Endothelial cell of umbilical vein (primary cell): ENCODE results near the gene CCDC40. TPM values are rescaled to one million over a fixed set of nuclear protein-coding genes. Genes with fewer than 3 reads are reported as not detected.

Experiments
- BruUV-seq: library from RNA; stranded (reverse); fragments of 400-500 nt; replicated peaks from 2 replicates; lab custom pipeline; 2021; lab: Mats Ljungman, UMichigan
- CTCF ChIA-PET: fragments of 300-600, 350-600 bp; sonication (Branson Sonifier 250); formaldehyde crosslinking; loops from one replicate; lab custom pipeline; 2021; ENCODE audit warnings: antibody characterized with exemption, inconsistent platforms; lab: Charles Lee
- POLR2A ChIA-PET: fragments of 300-600, 350-600 bp; sonication (Branson Sonifier 250); formaldehyde crosslinking; loops from one replicate; lab custom pipeline; 2021; ENCODE audit warnings: antibody characterized with exemption, inconsistent platforms; lab: Charles Lee
- DNase-seq: peaks from one replicate; pipeline ENCODE4 v3.0.0-alpha.2; 2011; ENCODE audit warnings: low read depth, low spot score
- FAIRE-seq: peaks from 2 replicates; lab custom pipeline; 2011; peaks lifted over from hg19 to GRCh38; lab: Jason Lieb, UNC
- H2AFZ ChIP-seq: 2 replicates; pipeline ENCODE4 v1.6.0; 2012; ENCODE audit warnings: low read depth, low read length, control low read depth, inconsistent platforms
- H3K27ac ChIP-seq: 2 replicates; pipeline ENCODE4 v1.5.1; 2011; ENCODE audit warnings: low read depth, mild to moderate bottlenecking, control low read depth, low read length, moderate library complexity; ENCODE audit not compliant: insufficient read depth
- H3K27me3 ChIP-seq, 2 experiments: 2 replicates each; pipeline versions ENCODE4 v1.6.0 to v1.6.1; 2011; ENCODE audit warnings: low read length in 2 of 2, mixed read lengths in 1 of 2; ENCODE audit not compliant: control insufficient read depth in 2 of 2, insufficient read depth in 2 of 2
- H3K36me3 ChIP-seq, 2 experiments: 2 replicates in 1 of 2; 3 replicates in 1 of 2; pipeline ENCODE4 v1.5.1; 2011; ENCODE audit warnings: low read length in 2 of 2, mild to moderate bottlenecking in 1 of 2, moderate library complexity in 1 of 2; ENCODE audit not compliant: control insufficient read depth in 2 of 2, insufficient read depth in 2 of 2; ENCODE audit errors: extremely low read depth in 1 of 2
- H3K4me1 ChIP-seq: 3 replicates; pipeline ENCODE4 v1.5.1; 2011; ENCODE audit warnings: mild to moderate bottlenecking, low read length; ENCODE audit not compliant: control insufficient read depth, insufficient read depth; ENCODE audit errors: extremely low read depth
- H3K4me2 ChIP-seq: 2 replicates; pipeline ENCODE4 v1.6.1; 2011; ENCODE audit warnings: low read length, control low read depth, mixed read lengths; ENCODE audit not compliant: insufficient read depth
- H3K4me3 ChIP-seq, 3 experiments: fragments of 200-600 bp in 1 of 3; sonication (generic), shearing (Covaris generic) in 1 of 3; replicated peaks in 1 of 3; 2 replicates each; pipeline ENCODE4 v1.5.1; 2011 to 2016; ENCODE audit warnings: control low read depth in 3 of 3, low read length in 3 of 3, mild to moderate bottlenecking in 2 of 3, inconsistent platforms in 1 of 3, low read depth in 1 of 3, moderate library complexity in 1 of 3; ENCODE audit not compliant: insufficient read depth in 1 of 3
- H3K79me2 ChIP-seq: 2 replicates; pipeline ENCODE4 v1.6.0; 2012; ENCODE audit warnings: low read length, inconsistent platforms; ENCODE audit not compliant: control insufficient read depth, insufficient read depth
- H3K9ac ChIP-seq: replicated peaks from 2 replicates; pipeline ENCODE3; 2011; ENCODE audit warnings: low read length, control low read depth; ENCODE audit not compliant: insufficient read depth; ENCODE audit errors: extremely low read depth
- H3K9me1 ChIP-seq: replicated peaks from 3 replicates; pipeline ENCODE4 v1.6.0; 2011; ENCODE audit warnings: mild to moderate bottlenecking, low read length; ENCODE audit not compliant: control insufficient read depth, insufficient read depth; ENCODE audit errors: extremely low read depth
- H3K9me3 ChIP-seq: replicated peaks from 2 replicates; pipeline ENCODE4 v1.5.1; 2012; ENCODE audit warnings: low read length, inconsistent platforms; ENCODE audit not compliant: control insufficient read depth, insufficient read depth
- H4K20me1 ChIP-seq: replicated peaks from 2 replicates; pipeline ENCODE3; 2011; ENCODE audit warnings: mild to moderate bottlenecking, low read length; ENCODE audit not compliant: control insufficient read depth, insufficient read depth; ENCODE audit errors: extremely low read depth
- EZH2 ChIP-seq: IDR thresholded peaks from 2 replicates; pipeline ENCODE4 v1.6.1; 2012; ENCODE audit warnings: borderline replicate concordance, low read depth, mild to moderate bottlenecking, moderate library complexity, low read length, inconsistent platforms; ENCODE audit not compliant: severe bottlenecking
- FOS ChIP-seq: IDR thresholded peaks from 2 replicates; pipeline ENCODE4 v1.6.1; 2011; ENCODE audit warnings: mild to moderate bottlenecking, low read length, moderate library complexity, borderline replicate concordance; ENCODE audit not compliant: insufficient read depth
- GATA2 ChIP-seq: IDR thresholded peaks from 2 replicates; pipeline ENCODE4 v1.7.0; 2011; ENCODE audit warnings: low read depth, mild to moderate bottlenecking, moderate library complexity, mixed read lengths, low read length; ENCODE audit not compliant: insufficient read length, insufficient read depth
- JUN ChIP-seq: IDR thresholded peaks from 2 replicates; pipeline ENCODE4 v1.6.1; 2011; ENCODE audit warnings: borderline replicate concordance, low read depth; ENCODE audit not compliant: insufficient read length, insufficient read depth
- MYC ChIP-seq: IDR thresholded peaks from one replicate; pipeline ENCODE4 v1.6.1; 2011; ENCODE audit warnings: mild to moderate bottlenecking, low read depth, low read length
- POLR2A ChIP-seq: IDR thresholded peaks from 2 replicates; pipeline ENCODE4 v1.6.1; 2012; ENCODE audit warnings: low read depth, mild to moderate bottlenecking, control low read depth, low read length
- POLR2AphosphoS5 ChIP-seq: IDR thresholded peaks from 2 replicates; pipeline ENCODE4 v1.6.1; 2012; ENCODE audit warnings: low read depth, mild to moderate bottlenecking, control low read depth, low read length, moderate library complexity; ENCODE audit not compliant: insufficient read depth
- dilution Hi-C: fragments of 300-500 bp; cut with MboI; formaldehyde crosslinking; loops from one replicate; pipeline ENCODE4 v1.15.0; 2019; ENCODE audit warnings: low sequenced_read_pairs; ENCODE audit not compliant: extremely low pct_ligation_motif_present
- intact Hi-C: fragments of 100-400 bp; cut with micrococcal nuclease; formaldehyde crosslinking; loops from one replicate; pipeline ENCODE4 v1.10.0; 2022
- polyA plus RNA-seq, 4 experiments: library from polyadenylated mRNA; depleted of rRNA in 3 of 4; stranded (reverse) in 3 of 4; unstranded in 1 of 4; fragments of >200 nt; gene quantifications; 2 replicates each; pipeline versions ENCODE4 v1.2.1 to v1.2.3, GENCODE V29; 2011 to 2012; ENCODE audit warnings: missing spikeins in 1 of 4
- total RNA-seq: library from RNA; stranded (reverse); gene quantifications from 2 replicates; pipeline ENCODE4 v1.2.3, GENCODE V29; 2021
- TF ChIP-seq, protein P1 (sequence below): IDR thresholded peaks from 2 replicates; pipeline ENCODE4 v1.6.1; 2011; ENCODE audit not compliant: insufficient read depth, insufficient read length
- TF ChIP-seq, protein P2 (sequence below), 2 donors: IDR thresholded peaks; 1 replicate in 1 of 2; 2 replicates in 1 of 2; pipeline ENCODE4 v1.5.1; 2011; ENCODE audit warnings: low read length in 2 of 2, mild to moderate bottlenecking in 2 of 2, moderate library complexity in 2 of 2, control low read depth in 1 of 2, inconsistent platforms in 1 of 2, low read depth in 1 of 2; ENCODE audit not compliant: insufficient read depth in 1 of 2; ENCODE audit errors: extremely low read depth in 1 of 2

The CCDC40 gene
- total and polyA plus RNA-seq, 2 donors (not counting 3 experiments of a cell fraction or from before 2014, with no cell fraction given): 1.4 to 5.5 TPM

DNA sequence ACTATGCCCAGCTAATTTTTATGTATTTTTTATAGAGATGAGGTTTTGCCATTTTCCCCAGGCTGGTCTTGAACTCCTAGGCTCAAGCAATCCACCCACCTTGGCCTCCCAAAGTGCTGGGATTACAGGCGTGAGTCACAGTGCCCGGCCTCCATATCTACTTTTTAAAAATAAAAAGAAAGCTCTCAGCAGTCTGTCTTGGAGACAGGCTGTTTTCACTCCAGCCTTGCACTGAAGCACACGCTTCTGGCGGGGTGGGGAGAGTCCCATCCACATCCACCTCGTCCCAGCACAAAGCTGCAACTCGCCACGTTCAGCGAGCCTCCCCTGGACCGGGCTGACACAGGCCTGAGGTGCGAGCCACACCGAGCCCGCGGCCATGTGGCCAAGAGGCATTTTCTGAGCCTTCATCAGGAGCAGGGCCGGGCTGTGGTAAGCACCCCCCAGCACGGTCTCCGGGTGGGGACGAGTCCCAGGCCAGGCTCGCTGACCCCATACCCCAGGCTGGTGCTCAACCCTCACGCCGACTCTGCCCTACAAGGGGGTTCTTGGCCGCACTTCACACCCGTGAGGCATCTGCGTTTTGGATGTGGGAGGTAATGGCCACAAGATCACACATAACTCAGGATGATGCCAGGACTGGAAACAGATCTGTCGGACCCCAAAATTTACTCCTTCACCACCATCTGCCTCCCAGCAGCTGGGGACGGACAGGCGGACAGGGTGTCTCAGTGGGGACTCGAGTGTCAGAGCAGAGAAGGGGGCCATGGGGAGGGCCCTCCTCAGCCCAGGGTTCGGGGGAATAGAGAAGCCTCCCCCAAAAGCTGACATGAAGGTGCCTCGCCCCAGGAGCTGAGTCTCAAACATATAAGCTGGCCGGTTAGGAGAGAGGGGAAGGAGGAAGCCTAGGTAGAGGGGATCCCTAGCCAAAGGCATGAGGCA, 29.4 kb upstream of the CCDC40 start:
- H2AFZ ChIP-seq: no peak overlapping the region
- TF ChIP-seq EZH2: no peak
- TF ChIP-seq POLR2A: no peak
- no peak for TF ChIP-seq FOS
- no peak for TF ChIP-seq GATA2
- TF ChIP-seq, protein P1, sequence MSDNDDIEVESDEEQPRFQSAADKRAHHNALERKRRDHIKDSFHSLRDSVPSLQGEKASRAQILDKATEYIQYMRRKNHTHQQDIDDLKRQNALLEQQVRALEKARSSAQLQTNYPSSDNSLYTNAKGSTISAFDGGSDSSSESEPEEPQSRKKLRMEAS: no peak
- no peak for TF ChIP-seq MYC
- TF ChIP-seq, protein P2, sequence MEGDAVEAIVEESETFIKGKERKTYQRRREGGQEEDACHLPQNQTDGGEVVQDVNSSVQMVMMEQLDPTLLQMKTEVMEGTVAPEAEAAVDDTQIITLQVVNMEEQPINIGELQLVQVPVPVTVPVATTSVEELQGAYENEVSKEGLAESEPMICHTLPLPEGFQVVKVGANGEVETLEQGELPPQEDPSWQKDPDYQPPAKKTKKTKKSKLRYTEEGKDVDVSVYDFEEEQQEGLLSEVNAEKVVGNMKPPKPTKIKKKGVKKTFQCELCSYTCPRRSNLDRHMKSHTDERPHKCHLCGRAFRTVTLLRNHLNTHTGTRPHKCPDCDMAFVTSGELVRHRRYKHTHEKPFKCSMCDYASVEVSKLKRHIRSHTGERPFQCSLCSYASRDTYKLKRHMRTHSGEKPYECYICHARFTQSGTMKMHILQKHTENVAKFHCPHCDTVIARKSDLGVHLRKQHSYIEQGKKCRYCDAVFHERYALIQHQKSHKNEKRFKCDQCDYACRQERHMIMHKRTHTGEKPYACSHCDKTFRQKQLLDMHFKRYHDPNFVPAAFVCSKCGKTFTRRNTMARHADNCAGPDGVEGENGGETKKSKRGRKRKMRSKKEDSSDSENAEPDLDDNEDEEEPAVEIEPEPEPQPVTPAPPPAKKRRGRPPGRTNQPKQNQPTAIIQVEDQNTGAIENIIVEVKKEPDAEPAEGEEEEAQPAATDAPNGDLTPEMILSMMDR (IDR thresholded peaks at IDR 0.05; ENCODE audit: extremely low read depth in 1 of 2, insufficient read depth in 1 of 2, low read depth in 1 of 2, low read length in 2 of 2): no peak
- no peak for TF ChIP-seq POLR2AphosphoS5
- TF ChIP-seq JUN: no peak
- H3K9me3 ChIP-seq: no peaks in the 10 kb centered on the region
- H4K20me1 ChIP-seq: no peaks in the 10 kb centered on the region
- H3K9me1 ChIP-seq: no peaks in the 10 kb centered on the region
- H3K4me3 ChIP-seq: no peak overlapping the region
- BruUV-seq: no TSS peak
- POLR2A ChIA-PET: no interaction called here
- dilution Hi-C loops: no loop called here
- no peak overlapping the region for H3K4me2 ChIP-seq
- H3K4me1 ChIP-seq: no peaks in the 10 kb centered on the region
- H3K79me2 ChIP-seq: no peaks in the 10 kb centered on the region
- intact Hi-C loops: loop anchor here (5.0 kb wide), 1 partner anchor 115 kb away; no protein-coding TSS in a partner anchor
- H3K27me3 ChIP-seq: no peaks in the 10 kb centered on the region
- H3K36me3 ChIP-seq: peaks cover 2 to 28% of the 10 kb centered on the region in 2 experiments
- DNase-seq (no peak), FAIRE-seq (no peak)
- CTCF ChIA-PET: interaction anchor here (0.5 to 7.2 kb wide), 19 partner anchors 9 to 168 kb away, joined by 3 to 70 read pairs (median 4); partner anchors contain the start of genes CBX4 and GAA
- H3K9ac ChIP-seq: no peak overlapping the region
- H3K27ac ChIP-seq: no peak overlapping the region
